Measurements from ENCODE around the gene ZMIZ1.
A peak's percentile ranks its signal among the peaks of the same experiment; 100 is the strongest.

ZMIZ1 gene

DNA sequence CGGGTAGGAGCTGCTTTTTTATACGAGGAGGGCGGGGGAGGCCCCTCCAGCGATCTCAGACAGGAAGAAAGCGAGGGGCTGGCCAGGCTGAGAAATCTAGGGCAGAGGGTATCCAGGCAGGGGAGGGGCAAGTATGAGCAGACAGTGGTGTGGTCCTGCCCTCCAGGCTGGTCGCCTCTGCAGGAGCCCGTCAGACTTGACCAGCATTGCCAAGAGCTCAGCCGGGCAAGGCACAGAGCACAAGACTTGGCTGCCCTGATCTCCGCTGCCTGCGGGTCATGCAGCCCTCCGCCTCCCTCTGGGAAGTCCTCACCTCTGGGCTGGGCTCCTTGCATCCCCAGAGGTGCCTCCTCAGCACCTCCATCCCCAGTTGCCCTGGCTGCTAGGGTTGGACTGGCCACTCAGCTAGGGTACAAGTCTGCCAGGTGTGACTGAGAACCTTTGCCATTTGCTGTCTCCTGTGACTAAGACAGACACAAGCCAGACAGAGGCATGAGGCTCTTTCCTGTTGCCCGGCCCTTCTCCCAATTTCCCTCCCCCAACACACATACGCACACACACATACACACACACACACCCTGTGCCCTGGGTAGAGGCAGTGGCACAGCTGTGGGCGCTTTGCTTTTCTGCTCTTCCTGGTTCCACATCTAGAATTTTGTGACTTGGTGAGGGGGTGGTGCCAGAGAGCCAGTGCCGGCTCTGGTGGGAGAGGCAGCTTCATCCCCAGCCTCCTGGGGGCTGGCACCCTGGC lies 219.4 kb downstream of the ZMIZ1 start:
- no peaks in the 10 kb centered on the region for H3K27me3 ChIP-seq
- H3K9me3 ChIP-seq, result no peaks in the 10 kb centered on the region
- peaks cover 65 to 74% of the 10 kb centered on the region in 2 experiments for H3K4me1 ChIP-seq (ENCODE audit: control insufficient read depth in 1 of 2, insufficient read depth in 1 of 2, low read depth in 1 of 2, low read length in 1 of 2)
- TF ChIP-seq, protein P1, sequence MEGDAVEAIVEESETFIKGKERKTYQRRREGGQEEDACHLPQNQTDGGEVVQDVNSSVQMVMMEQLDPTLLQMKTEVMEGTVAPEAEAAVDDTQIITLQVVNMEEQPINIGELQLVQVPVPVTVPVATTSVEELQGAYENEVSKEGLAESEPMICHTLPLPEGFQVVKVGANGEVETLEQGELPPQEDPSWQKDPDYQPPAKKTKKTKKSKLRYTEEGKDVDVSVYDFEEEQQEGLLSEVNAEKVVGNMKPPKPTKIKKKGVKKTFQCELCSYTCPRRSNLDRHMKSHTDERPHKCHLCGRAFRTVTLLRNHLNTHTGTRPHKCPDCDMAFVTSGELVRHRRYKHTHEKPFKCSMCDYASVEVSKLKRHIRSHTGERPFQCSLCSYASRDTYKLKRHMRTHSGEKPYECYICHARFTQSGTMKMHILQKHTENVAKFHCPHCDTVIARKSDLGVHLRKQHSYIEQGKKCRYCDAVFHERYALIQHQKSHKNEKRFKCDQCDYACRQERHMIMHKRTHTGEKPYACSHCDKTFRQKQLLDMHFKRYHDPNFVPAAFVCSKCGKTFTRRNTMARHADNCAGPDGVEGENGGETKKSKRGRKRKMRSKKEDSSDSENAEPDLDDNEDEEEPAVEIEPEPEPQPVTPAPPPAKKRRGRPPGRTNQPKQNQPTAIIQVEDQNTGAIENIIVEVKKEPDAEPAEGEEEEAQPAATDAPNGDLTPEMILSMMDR (IDR thresholded peaks at IDR 0.05), result no peak
- H3K4me3 ChIP-seq (ENCODE audit: low read depth in 1 of 2, low read length in 1 of 2), result no peak overlapping the region
- H3K27ac ChIP-seq, result peak overlapping the region; percentile 99
- H3K36me3 ChIP-seq, result peaks cover 17% of the 10 kb centered on the region

DNA sequence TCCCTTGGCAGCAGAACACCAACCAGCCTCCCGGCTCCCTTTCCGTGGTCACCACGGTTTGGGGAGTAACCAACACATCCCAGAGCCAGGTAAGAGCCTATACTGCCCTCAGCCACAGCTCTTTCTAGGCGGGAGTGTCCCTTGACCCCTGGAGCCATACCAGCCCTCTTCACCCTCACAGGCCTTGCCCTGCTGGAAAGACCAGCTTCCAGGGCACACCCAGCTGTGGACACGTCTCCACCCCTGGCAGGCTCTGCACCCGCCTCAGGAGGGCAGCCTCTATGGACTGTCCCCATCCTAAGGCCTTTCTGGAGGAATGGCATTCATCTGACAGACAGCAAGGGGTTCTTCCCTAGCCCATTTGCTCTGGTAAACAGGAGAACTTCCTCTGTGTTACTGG lies 221.0 kb downstream of the ZMIZ1 start:
- TF ChIP-seq, protein P1 (IDR thresholded peaks at IDR 0.05), result no peak
- peak overlapping the region; percentile 99 for H3K27ac ChIP-seq
- H3K4me3 ChIP-seq (ENCODE audit: low read depth in 1 of 2, low read length in 1 of 2), result no peak overlapping the region
- no peaks in the 10 kb centered on the region for H3K9me3 ChIP-seq
- peaks cover 17% of the 10 kb centered on the region for H3K36me3 ChIP-seq
- H3K27me3 ChIP-seq, result no peaks in the 10 kb centered on the region
- peaks cover 65 to 74% of the 10 kb centered on the region in 2 experiments for H3K4me1 ChIP-seq (ENCODE audit: control insufficient read depth in 1 of 2, insufficient read depth in 1 of 2, low read depth in 1 of 2, low read length in 1 of 2)

DNA sequence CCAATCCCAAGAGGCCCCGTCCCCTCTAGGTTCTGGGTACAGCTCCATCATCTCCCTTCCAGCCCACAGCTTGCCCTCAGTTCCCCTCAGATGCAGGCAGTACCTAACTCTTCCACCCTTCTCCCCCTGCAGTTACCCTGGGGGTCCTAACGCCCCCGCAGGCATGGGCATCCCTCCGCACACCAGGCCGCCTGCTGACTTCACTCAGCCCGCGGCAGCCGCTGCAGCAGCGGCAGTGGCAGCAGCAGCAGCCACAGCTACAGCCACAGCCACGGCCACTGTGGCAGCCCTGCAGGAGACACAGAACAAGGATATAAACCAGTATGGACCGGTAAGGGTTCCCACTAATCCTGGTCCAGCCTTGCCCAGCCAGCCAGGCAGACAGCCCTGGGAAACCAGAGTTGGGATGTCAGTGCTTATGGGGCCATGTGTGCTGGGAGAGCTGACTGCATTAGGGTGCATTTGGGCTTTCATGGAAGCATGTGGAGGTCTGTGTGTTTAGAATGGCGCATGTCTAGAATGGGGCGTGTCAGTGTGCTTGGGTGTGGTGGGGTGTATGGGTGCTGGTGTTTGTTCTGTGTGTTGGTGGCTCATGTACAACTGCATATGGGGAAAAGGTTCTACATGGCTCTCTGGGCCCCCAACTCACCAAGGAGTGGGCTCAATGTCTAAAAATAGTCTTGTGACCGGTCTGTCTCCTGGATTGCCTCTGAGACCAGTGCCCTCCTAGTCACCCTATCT lies 223.4 kb downstream of the ZMIZ1 start:
- Histone ChIP-seq H3K36me3 (peaks cover 18% of the 10 kb centered on the region), H3K4me1 (ENCODE audit: control insufficient read depth in 1 of 2, insufficient read depth in 1 of 2, low read depth in 1 of 2, low read length in 1 of 2) (peaks cover 61 to 69% of the 10 kb centered on the region in 2 experiments)

DNA sequence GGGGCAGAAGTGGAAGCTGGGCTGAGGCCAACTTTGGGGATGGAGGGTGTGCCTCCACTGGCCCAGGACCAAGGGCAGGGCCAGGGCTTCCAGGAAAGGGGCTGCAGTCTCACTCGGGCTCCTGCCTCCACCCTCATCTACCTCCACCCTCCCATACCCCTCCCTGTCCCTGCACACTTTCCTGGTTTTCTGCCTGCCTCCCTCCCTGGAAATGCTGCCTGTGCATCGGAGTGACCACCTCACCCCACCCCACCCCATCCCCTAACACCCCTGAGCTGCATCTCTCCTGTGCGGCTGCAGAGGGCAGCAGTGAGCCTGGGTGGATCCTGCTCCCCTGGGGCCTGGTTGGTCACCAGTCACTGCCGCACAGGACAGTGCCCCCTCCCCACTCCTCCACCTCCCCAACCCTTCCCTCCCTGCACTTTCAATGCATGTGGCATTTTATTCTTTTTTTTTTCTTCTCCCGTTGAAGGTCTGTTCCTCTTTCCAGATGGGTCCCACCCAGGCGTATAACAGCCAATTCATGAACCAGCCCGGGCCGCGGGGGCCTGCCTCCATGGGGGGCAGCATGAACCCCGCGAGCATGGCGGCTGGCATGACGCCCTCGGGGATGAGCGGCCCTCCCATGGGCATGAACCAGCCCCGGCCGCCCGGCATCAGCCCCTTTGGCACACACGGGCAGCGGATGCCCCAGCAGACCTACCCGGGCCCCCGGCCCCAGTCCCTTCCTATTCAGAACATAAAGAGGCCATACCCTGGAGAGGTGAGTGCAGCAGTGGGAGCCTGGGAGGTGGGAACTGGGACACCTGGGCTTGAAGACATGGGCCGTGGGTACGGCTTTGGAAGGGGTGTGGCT lies 224.4 kb downstream of the ZMIZ1 start:
- peak overlapping the region; percentile 100 for H3K27ac ChIP-seq
- H3K4me1 ChIP-seq (ENCODE audit: control insufficient read depth in 1 of 2, insufficient read depth in 1 of 2, low read depth in 1 of 2, low read length in 1 of 2), result peaks cover 52 to 60% of the 10 kb centered on the region in 2 experiments
- H3K4me3 ChIP-seq (ENCODE audit: low read depth in 1 of 2, low read length in 1 of 2), result peak overlapping the region; percentile 37 to 56
- H3K36me3 ChIP-seq, result peaks cover 28% of the 10 kb centered on the region
- H3K27me3 ChIP-seq, result no peaks in the 10 kb centered on the region
- no peaks in the 10 kb centered on the region for H3K9me3 ChIP-seq
- TF ChIP-seq, protein P1 (IDR thresholded peaks at IDR 0.05), result peak; percentile 76

More for the DNA sequence above, 223.4 kb downstream of the ZMIZ1 start:
- H3K9me3 ChIP-seq, result no peaks in the 10 kb centered on the region
- H3K27ac ChIP-seq, result peak overlapping the region; percentile 100
- no peaks in the 10 kb centered on the region for H3K27me3 ChIP-seq
- H3K4me3 ChIP-seq (ENCODE audit: low read depth in 1 of 2, low read length in 1 of 2), result no peak overlapping the region
- TF ChIP-seq, protein P1 (IDR thresholded peaks at IDR 0.05), result no peak

DNA sequence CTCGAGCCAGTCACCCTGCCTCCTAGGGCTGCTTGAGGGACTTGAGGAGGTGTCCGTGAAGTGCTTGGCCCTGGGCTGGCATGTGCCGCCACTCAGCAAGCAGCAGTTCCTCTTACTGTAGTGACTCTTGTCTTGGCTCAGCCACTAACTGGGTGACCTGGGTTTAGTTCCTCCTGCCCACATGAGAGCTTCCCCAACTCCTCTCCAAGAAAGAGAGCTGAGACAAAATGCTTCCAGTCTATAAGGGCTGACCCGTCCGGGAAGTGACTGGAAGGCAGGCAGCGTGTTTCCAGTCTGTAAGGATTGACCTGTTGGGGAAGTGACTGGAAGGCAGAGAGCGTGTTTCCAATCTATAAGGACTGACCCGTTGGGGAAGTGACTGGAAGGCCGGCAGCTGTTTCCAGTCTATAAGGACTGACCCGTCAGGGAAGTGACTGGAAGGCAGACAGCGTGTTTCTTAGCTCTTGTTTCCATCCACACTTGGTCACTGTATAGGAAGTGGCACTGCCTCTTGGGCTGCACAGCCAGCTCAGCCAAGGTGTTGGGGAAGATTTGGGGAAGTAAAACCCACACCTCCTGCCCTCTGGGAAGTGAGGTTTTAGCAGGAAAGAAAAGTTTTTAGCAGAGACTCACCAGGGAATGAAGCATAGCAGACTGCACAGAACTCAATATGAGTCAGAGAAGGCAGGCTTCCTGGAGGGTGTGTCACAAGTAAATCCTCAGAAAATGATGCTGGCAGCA lies 225.2 kb downstream of the ZMIZ1 start:
- TF ChIP-seq, protein P1 (IDR thresholded peaks at IDR 0.05), result no peak
- no peaks in the 10 kb centered on the region for H3K9me3 ChIP-seq
- H3K36me3 ChIP-seq, result peaks cover 37% of the 10 kb centered on the region
- peak overlapping the region; percentile 100 for H3K27ac ChIP-seq
- no peaks in the 10 kb centered on the region for H3K27me3 ChIP-seq
- H3K4me1 ChIP-seq (ENCODE audit: control insufficient read depth in 1 of 2, insufficient read depth in 1 of 2, low read depth in 1 of 2, low read length in 1 of 2), result peaks cover 49 to 51% of the 10 kb centered on the region in 2 experiments
- H3K4me3 ChIP-seq (ENCODE audit: low read depth in 1 of 2, low read length in 1 of 2), result peak overlapping the region; percentile 38 to 56

All from neutrophil (primary cell).